Measurements from ENCODE around the gene XPO5.

The XPO5 gene

DNA sequence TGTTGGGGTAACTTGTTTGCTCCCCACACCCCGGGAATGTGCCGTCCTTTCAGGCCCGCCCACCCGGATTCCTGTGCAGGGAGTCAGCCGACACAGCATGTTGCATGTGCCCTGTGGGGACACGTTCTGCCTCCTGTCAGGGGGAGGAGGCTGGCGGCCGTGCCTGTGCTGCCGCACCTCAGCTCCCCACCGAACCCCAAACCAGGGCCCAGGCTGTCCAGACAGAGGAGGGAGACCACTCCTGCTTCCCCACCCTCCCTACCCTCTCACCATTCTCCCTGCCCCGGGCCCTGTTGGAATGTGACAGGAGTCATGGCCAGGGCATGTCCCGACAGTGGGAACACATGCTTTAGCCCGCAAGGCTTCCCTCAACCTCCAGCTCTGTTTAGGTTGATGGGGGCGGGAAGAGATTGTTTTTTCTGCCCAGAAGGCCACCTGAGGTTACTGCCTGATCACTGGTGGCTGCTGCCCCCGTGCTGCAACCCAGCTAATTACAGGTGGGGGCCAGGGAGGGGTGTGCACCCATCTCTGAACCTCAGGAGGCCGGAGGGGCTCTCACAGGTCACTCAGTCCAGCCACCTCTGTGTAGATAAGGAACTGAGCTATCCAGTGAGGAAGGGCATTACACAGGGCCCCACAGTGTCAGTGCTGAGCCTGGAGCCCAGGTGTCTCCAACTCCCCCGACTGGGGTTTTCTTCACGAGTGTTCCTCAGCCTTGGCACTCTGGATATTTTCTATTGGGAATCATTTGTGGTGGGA, 79.3 kb downstream of the XPO5 start:
- DNase-seq, result peak; percentile 53

DNA sequence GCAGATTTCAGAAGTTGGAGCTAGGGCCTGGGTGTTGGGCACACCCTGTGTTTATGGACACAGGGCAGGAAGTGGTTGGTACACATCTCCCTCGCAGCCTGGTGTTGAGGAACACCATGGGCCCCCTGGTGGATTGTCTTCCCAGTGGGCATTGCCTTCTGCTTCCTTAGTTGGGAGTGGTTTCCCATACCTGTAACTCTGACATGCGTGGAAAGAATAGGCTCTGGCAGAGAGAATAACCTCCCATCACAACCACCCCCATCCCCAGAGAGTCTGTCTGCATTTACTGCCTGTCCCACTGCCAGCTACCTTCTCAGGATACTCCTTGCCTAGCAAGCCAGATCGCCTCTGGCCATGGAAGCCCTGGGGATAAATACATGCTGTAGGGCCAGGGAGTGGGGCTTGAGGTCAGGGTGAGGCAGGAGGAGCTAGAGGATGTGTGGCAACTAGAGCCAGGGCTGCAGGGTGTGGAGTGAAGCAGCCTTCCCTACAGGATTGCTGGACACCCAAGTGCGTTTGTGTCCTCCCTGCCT, 80.4 kb downstream of the XPO5 start:
- no peak for DNase-seq

DNA sequence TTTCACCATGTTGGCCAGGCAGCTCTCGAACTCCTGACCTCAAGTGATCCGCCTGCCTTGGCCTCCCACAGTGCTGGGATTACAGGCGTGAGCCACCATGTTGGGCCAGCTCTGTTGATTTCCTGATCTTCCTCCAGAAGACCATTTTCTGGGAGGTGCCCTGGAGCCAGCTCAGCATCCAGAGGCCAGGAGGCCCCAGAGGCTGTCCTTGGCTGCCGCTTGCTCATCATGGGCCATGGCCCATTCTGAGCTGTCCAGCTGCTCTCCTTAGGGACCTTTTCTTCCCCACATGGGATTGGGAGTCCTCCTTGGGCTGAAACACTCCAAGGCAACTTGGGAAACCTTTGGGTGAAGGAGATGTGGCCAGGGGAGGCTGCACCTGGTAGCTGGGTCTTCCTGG, 81.1 kb downstream of the XPO5 start:
- DNase-seq, result no peak

DNA sequence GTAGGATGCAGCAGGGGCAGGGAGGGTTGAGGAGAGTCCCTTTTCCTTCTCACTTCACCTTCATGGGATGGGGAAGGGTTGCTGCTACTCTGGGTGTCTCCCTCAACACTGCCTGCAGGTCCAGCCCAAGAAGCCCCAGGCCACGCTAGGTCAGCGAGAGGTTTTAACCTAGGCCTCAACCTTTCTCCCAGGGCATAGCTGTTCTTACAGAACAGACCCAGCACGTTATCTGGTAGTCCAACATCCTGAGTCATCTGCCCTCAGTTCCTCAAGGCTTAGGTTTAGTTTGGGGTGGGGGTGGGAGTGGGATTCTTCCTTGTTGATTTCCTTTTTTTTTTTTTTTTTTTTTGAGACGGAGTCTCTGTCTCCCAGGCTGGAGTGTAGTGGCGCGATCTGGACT, 81.5 kb downstream of the XPO5 start:
- DNase-seq, result no peak

DNA sequence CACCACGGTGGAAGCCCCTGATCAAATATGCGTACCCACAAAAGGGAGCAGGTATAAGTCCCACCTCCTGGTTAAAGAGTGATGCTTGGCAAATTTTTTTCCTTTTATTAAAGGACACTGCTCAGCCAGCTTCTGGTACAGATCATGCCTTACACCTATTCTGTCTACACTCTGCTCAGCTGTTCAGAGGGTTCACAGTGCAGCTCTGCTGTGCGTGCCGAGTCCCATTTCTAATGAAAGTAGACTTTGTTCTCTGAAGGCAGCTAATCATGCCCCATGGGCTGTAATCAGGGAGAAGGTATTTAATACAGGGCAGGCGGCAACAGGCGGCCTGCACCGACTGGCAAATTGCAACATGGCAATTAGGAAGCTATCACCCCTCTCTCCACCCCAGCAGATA, 82.0 kb downstream of the XPO5 start:
- no peak for DNase-seq

DNA sequence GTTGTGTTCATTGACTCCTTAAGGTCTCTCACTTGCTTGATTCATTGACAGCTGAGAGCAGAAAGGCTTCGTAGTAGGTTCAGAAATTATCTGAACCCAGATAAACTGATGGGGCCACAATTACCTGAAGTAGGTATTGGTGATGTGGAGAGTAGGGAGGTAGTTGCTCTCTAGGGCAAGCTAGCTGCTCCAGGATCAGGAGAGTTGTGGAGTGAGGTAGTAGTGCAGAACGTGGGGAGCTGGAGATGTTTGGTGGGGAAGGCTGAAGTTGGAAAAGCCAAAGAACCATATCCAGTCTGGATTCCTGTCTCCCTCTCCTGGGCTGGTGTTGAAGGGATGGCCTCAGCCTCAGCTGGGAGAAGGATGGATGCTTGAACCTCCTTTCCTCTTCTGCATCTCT, 82.6 kb downstream of the XPO5 start:
- no peak for DNase-seq

DNA sequence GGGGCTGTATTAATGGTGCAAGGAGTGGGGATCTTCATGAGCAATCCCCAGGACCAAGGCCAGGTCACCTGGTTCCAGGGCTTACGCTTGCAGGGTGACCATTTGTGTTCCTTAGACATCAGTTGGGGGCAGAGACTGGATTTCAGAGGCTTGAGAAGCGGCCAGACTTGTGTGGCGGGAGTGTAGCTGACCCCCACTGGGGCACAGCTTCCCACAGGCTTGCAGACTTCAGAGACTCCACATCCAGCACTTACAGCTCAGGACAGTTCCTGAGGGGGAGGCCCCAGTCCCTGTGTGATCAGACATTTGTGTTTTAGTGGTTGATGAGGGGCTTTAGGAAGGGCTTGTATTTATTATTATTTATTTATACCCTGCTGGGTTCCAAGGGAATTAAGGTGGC, 83.2 kb downstream of the XPO5 start:
- DNase-seq, result no peak

DNA sequence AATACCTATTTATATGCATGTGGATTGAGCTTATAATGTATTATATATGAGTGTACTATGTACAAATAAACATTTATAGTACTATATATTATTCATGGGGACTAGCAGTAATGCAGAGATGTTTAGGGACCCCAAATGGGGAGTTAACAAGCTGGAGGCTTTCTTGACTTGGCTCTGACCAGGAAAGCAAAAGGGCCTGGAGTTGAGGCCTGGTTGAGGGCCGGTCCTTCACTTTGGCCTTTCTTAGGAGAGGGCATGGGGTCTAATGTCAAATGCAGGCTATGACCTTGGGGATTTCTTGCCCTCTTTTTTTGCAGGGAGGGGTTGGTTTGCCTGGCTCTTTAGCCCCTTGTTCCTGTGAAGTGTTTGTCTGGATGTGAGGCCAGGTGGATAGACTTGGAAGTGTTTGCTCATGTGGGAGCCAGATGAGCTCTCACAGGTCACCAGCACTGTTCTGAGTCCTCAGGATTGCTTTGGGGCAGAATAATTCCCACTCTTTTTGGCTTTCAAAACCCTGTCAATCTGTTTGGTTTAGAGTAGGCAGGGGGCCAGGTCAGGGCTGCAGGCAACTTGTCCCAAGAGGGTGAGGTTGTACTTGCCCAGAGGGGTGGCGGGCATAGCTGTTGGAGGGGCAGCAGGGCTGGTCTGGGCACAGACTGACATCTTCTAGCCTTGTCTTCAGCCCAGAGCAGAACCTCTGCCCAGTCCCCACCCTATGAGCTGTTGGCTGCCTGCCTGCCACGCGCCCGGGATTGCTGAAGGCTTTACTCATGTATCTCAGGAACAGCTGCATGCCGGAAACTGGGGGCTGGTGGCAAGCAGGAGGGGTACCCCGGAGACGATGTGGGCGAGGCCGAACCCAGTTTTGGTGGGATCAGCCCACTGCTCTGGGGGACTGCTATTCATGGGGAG, 83.8 kb downstream of the XPO5 start:
- peak; percentile 75 for DNase-seq

DNA sequence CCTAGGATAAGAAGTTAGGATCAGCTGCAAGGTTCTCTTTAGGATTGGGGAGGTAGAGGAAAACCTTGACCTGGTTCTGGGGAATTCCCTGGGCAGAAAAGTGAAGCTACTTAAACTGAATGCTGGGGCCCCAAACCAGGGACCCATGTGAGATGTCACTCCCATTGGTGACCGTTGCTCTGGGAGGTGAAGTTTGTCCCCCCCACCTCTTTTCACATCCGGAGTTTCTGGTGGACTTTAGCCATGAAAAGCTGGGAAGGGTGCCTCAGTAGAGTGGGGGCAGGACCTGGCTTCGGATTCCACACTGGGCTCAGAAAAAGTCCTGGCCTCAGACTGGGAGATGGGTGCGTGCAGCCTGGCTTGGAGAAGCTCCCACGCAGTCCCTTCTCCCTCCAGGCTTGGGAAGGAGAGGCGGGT, 85.3 kb downstream of the XPO5 start:
- no peak for DNase-seq

DNA sequence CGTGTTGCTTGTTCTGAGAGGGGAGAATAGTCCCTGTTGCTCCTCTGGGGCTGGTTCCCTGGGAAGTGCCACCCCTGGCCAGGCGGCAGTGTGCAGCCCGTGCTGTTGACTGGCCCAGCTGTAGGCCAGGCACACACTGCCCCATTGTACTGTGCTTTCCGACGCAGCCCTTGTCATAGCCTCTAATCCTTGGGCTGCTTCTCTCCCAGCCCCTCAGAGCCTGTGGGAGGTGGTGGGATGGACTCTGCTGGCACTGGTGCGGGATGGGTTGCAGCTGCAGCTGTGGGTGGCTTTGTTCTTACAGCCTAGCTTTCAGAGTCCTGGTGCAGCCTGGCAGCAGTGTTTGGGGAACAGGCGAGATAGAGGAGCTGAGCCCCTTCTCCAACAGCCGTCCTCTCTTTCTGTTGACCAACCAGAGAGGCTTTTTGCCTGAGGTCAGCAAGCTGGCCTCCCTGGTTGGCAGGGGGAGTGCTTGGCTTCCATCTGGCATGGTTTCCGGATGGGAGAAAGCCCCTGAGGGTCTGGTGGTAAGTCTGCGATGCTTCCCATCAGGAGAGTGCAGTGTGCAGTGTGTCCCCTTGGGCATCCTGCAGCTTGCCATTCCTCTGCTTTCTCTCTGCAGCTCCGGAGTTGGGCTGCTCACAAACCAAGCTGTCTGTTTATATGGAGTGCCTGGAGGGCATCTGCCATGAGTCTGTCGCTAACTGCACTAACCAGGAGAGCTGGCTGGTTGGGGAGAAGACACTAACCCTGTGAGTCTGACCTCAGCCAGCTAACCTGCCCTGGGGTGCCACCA, 86.4 kb downstream of the XPO5 start:
- DNase-seq, result no peak

DNA sequence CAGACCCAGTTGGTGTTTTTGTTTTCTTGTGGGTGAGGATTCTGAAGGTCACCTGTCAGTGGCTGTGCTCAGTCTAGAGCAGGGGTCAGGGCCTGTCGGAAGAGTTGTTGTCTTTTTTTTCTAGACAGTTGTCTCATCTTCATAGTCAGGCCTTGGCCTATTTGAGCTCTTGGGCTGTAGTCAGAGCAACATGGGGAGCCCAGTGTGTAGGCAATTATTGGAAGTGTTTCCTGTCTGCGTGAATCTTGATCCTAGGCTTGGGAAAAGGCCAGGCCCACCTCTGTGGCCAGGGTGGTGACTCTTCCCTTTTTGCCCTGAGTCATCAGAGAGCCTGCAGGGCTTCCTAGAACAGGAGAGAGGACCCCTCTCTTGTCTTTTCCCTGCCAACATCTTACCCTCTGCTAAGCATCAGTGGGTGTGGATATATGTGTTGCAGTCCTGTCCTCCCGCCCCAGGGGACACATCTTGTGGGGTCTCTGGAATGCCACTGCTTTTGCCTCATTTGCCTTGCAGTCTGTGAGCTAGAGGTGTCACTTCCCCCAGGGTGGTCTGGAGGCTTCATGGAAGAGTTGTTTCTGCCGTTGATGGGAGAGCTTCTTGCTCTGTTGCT, 87.1 kb downstream of the XPO5 start:
- DNase-seq, result peak; percentile 26

DNA sequence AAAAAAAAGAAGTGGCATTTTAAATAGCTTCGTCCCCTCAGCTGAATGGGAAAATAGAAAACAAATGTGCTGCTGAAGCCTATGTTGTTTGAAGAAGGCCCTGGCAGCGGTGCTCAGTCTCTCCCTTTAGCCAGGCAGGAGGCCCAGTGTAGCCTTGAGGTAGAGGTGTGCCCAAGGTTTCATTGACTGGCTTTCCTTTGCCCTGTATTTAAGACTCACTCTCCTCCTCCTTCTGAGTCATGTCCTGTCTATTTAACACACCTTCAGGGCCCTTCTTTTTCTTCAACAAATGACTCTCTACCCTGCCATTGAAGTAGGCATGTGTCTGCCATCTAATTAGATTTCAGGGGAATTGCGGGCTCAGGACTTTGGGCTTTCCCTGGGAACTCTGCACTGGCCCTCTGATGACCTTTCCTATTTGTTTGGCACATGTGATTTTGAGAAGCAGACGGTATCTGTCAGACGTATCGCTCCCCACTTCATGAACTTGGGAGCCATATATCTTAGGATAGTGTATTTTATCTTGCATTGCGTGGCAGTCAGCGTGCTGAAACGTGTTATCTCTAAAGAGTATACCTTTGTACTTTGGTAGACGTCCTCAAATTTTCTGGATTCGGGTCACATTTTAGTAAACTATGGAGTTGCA, 94.1 kb downstream of the XPO5 start:
- DNase-seq, result no peak

DNA sequence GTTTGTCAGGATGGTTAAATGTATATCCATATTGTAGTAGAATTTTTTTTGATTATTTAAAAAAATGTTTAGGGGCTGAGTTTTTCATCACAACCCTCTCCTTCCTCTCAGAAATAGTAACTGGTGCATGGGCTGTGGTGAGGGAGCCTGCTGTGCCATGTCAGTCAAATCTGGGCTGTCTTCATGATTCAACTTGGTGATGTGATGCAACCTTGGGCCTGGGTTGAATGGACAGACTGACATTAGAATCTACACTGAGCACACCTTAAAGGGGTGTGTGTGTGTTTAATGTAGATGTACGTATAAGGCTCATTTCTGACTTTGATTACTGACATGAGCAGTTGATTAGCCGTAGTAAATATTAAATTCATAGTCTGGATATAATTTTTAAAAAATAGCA, 94.8 kb downstream of the XPO5 start:
- DNase-seq, result peak; percentile 39

DNA sequence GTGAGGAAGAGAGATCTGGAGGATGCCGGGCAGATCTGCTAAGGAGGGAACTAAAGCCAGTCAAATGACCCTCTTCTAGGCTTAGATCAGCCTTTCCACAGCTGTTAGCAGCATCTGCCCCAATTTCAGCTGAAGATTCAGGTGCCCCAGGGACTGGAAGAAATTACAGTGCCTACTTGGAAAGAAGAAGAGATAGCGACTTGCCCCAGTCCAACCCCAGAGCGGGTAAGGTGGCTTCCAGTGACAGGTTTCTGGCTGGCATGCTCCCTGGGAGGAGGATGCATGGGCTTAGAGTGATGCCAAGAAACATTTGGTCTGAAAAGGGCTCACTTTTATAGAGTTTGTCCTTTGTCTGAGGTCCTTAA, 97.8 kb downstream of the XPO5 start:
- DNase-seq, result no peak

DNA sequence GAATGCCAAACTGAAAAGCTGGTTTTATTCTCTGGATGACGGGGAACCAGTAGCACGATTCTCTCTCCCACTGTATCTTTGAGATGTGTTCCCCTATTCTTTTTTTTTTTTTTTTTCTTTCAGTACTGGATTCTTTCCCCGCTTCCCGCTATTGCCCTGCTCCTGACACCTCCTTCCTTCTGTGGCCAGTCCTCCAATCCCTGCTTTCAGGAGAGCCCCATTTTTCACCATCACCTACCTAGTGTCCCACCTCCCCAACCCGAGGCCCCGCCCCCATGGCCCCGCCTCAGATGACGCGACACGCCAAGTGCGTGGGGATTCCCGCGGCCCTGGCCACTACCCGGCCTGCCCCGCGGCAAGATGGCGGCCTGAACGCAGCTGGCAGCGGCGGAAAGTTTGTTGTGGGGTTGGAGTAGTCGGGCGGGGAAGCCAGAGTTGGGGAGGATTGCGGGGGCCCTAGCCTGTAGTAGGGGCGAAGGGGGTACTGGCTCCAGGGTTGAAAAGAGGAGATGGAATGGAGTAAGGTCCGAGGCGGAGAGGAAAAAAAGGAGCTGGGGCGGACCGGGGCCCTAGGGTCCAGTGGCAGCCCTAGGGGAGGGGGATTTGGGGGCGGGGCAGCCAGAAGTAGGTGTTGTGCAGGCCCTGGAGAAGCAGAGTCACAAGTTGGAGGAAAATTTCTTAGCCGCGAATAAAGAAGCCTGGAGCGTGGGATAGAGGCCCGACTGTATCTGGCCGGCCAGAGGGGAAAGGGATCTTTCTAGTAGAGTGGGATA, 98.4 kb downstream of the XPO5 start, which contains the start of gene TJAP1:
Gene TJAP1 (plus strand): TSS at position 336 of the 773 bp plus-strand sequence. CDS start 21,432 bp downstream, outside the sequence.
- peak; percentile 83 for DNase-seq

DNA sequence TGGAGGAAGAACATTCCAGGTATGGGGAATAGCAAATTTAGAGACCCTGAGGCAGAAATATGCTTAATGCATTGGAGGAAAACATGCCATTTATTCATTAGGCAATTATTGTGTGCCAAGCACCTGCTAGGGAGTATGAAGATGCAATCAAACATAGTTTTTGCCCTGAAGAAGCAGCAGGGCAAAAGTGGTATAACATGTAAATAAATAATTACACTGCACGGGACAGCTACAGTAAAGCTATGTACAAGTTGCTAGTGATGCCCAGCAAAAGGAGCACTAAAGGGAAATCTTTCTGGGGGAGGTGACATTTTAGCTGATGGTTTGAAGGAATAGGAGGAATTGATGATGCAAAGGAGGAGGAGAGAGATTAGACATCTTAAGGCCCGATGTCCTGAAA, 99.1 kb downstream of the XPO5 start:
- DNase-seq, result no peak

DNA sequence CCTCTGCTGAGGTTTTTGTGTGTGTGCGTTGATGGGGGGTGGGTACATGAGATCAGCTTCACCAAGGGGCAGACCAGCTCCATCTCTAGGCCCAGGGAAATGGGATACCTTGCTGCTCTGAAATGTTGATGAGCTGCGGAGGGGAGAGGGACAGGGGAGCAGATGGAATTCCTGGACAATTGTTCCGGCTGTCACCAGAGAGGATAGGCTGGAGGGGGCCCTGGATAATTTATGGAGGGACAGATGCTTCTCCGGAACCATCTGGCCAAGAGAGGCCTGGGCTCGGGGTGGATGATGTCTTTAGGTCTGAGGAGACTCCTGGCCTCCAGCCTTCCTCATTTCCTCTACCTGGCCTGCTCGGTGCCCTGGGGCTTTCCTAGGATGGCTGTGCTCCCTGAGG, 100.3 kb downstream of the XPO5 start:
- no peak for DNase-seq

DNA sequence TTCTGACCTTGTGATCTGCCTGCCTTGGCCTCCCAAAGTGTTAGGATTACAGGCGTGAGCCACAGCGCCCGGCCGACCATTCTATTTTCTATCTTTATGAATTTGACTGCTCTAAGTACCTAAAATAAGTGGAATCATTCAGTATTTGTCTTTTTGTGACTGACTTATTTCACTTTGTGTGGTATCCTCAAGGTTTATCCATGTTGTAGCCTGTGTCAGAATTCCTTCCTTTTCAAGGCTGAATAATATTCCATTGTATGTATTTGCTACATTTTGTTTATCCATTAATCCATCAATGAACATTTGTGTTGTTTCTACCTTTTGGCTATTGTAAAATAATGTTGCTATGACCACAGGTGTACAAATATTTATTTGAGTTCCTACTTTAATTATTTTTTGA, 103.3 kb downstream of the XPO5 start:
- no peak for DNase-seq
